HG03442 (cell line): ENCODE data around the gene ZNF100.
"Not testable (repeated sequence)": the region's sequence is repeated elsewhere in the genome, so short reads cannot be mapped to it uniquely, and the experiment has no call there.

ENCODE experiments used
- ATAC-seq: cut with Tn5 transposase; IDR thresholded peaks from one replicate; pipeline ENCODE4 v1.9.1; 2021; ENCODE audit warnings: mild to moderate bottlenecking, moderate library complexity; ENCODE audit not compliant: unreplicated experiment

Gene ZNF100

GRCh38 chr19:21705393-21705792 lies 62.0 kb downstream of the ZNF100 start:
- ATAC-seq: no peak

- ATAC-seq: no peak
These were observed 63.1 kb downstream of the ZNF100 start for GRCh38 chr19:21704320-21704719.

- no peak for ATAC-seq
These were observed 68.2 kb downstream of the ZNF100 start for GRCh38 chr19:21699197-21699596.

GRCh38 chr19:21698215-21698614 lies 69.2 kb downstream of the ZNF100 start:
- ATAC-seq: no peak

GRCh38 chr19:21697698-21698097 lies 69.7 kb downstream of the ZNF100 start:
- no peak for ATAC-seq

- ATAC-seq: no peak
These were observed 73.0 kb downstream of the ZNF100 start for GRCh38 chr19:21694171-21694906.

GRCh38 chr19:21693399-21693798 lies 74.0 kb downstream of the ZNF100 start:
- no peak for ATAC-seq

GRCh38 chr19:21691661-21692060 lies 75.7 kb downstream of the ZNF100 start:
- no peak for ATAC-seq

GRCh38 chr19:21688464-21688863 lies 78.9 kb downstream of the ZNF100 start:
- no peak for ATAC-seq

- ATAC-seq: no peak
These were observed 86.7 kb downstream of the ZNF100 start for GRCh38 chr19:21680671-21681070.

GRCh38 chr19:21680026-21680425 lies 87.4 kb downstream of the ZNF100 start:
- no peak for ATAC-seq

- no peak for ATAC-seq
These were observed 89.5 kb downstream of the ZNF100 start for GRCh38 chr19:21677696-21678418.

GRCh38 chr19:21674454-21674853 lies 92.9 kb downstream of the ZNF100 start:
- no peak for ATAC-seq

- ATAC-seq: not testable (repeated sequence)
These were observed 93.9 kb downstream of the ZNF100 start for GRCh38 chr19:21673479-21673878.
